Fibroblast of skin of left quadriceps (primary cell): ENCODE data around the gene ANXA8L1.
"Not testable (repeated sequence)": the region's sequence is repeated elsewhere in the genome, so short reads cannot be mapped to it uniquely, and the experiment has no call there.

Source experiments
- DNase-seq, 2 experiments: peaks; one replicate each; pipeline ENCODE4 v3.0.0-alpha.2; 2013; ENCODE audit warnings: low read depth in 2 of 2

ANXA8L1 gene

GRCh38 chr10:46375406-46375805 lies at the start of gene ANXA8L1:
Gene ANXA8L1 (plus strand): TSS chr10:46375776. CDS start chr10:46375852, 76 bp downstream.
- DNase-seq, result not testable (repeated sequence)

- DNase-seq, result no peak
These were observed 49.5 kb upstream of the ANXA8L1 start for GRCh38 chr10:46326066-46326465.

GRCh38 chr10:46326971-46327370 lies 48.6 kb upstream of the ANXA8L1 start:
- DNase-seq, result no peak

- no peak for DNase-seq
These were observed 47.9 kb upstream of the ANXA8L1 start for GRCh38 chr10:46327685-46328084.

GRCh38 chr10:46328853-46329689 lies 46.5 kb upstream of the ANXA8L1 start:
- no peak for DNase-seq

GRCh38 chr10:46329690-46330016 lies 45.9 kb upstream of the ANXA8L1 start:
- no peak for DNase-seq

- DNase-seq, result no peak
These were observed 44.7 kb upstream of the ANXA8L1 start for GRCh38 chr10:46330894-46331293.

GRCh38 chr10:46365484-46365883 lies 10.1 kb upstream of the ANXA8L1 start:
- not testable (repeated sequence) for DNase-seq

- not testable (repeated sequence) for DNase-seq
These were observed 8.4 kb upstream of the ANXA8L1 start for GRCh38 chr10:46367209-46367608.

- not testable (repeated sequence) for DNase-seq
These were observed 7.8 kb upstream of the ANXA8L1 start for GRCh38 chr10:46367666-46368240.

GRCh38 chr10:46368956-46369355 lies 6.6 kb upstream of the ANXA8L1 start:
- DNase-seq, result not testable (repeated sequence)

GRCh38 chr10:46374410-46374809 lies 1.2 kb upstream of the ANXA8L1 start:
- not testable (repeated sequence) for DNase-seq

GRCh38 chr10:46377022-46377421 lies 1.4 kb downstream of the ANXA8L1 start:
- DNase-seq, result not testable (repeated sequence)

GRCh38 chr10:46377651-46378050 lies 2.1 kb downstream of the ANXA8L1 start:
- DNase-seq, result not testable (repeated sequence)

GRCh38 chr10:46378108-46378507 lies 2.5 kb downstream of the ANXA8L1 start:
- DNase-seq, result not testable (repeated sequence)

- not testable (repeated sequence) for DNase-seq
These were observed 3.8 kb downstream of the ANXA8L1 start for GRCh38 chr10:46379233-46379848.

GRCh38 chr10:46385858-46386257 lies 10.3 kb downstream of the ANXA8L1 start:
- not testable (repeated sequence) for DNase-seq

- not testable (repeated sequence) for DNase-seq
These were observed 11.1 kb downstream of the ANXA8L1 start for GRCh38 chr10:46386694-46387093.

GRCh38 chr10:46387309-46387902 lies 11.8 kb downstream of the ANXA8L1 start:
- not testable (repeated sequence) for DNase-seq

- not testable (repeated sequence) for DNase-seq
These were observed 15.8 kb downstream of the ANXA8L1 start for GRCh38 chr10:46391422-46391821.

GRCh38 chr10:46396441-46397279 lies 21.1 kb downstream of the ANXA8L1 start:
- DNase-seq, result peak; percentile 24 to 29
